CD4-positive, alpha-beta memory T cell (primary cell): ENCODE data around the gene STK38L. TPM values are rescaled to one million over a fixed set of nuclear protein-coding genes. Genes with fewer than 3 reads are reported as not detected.
A peak's percentile ranks its signal among the peaks of the same experiment; 100 is the strongest.

ENCODE experiments used
- CTCF ChIA-PET: fragments of 350-600 bp; sonication (Branson Sonifier 250); formaldehyde crosslinking; loops from one replicate; lab custom pipeline; 2021; ENCODE audit warnings: inconsistent platforms; ENCODE audit not compliant: partially characterized antibody; lab: Charles Lee
- POLR2A ChIA-PET: fragments of 350-600 bp; sonication (Branson Sonifier 250); formaldehyde crosslinking; loops from one replicate; lab custom pipeline; 2021; ENCODE audit not compliant: partially characterized antibody; lab: Charles Lee
- DNase-seq, 5 donors: peaks; one replicate each; pipeline versions ENCODE4 v3.0.0 to v3.0.0-alpha.2; 2020 to 2022; ENCODE audit warnings: mixed read lengths in 1 of 5
- H3K27ac ChIP-seq: one replicate; pipeline ENCODE4 v1.7.0; 2013; ENCODE audit warnings: low read depth, low read length
- H3K27me3 ChIP-seq: 2 replicates; pipeline ENCODE4 v1.7.0; 2013; ENCODE audit warnings: mild to moderate bottlenecking, low read length, moderate library complexity; ENCODE audit not compliant: insufficient read depth
- H3K36me3 ChIP-seq: 2 replicates; pipeline ENCODE4 v1.7.0; 2013; ENCODE audit warnings: mild to moderate bottlenecking, low read length, moderate library complexity; ENCODE audit not compliant: insufficient read depth
- H3K4me1 ChIP-seq: 2 replicates; pipeline ENCODE4 v1.7.0; 2013; ENCODE audit warnings: mild to moderate bottlenecking, low read length, moderate library complexity; ENCODE audit not compliant: insufficient read depth
- H3K4me3 ChIP-seq, 2 donors: one replicate each; pipeline ENCODE4 v1.7.0; 2013; ENCODE audit warnings: low read length in 2 of 2, mild to moderate bottlenecking in 1 of 2
- H3K9me3 ChIP-seq, 2 donors: one replicate each; pipeline ENCODE4 v1.7.0; 2013; ENCODE audit warnings: low read length in 2 of 2, control low read depth in 1 of 2; ENCODE audit not compliant: control insufficient read depth in 1 of 2
- H3K27ac Mint-ChIP-seq, 7 donors: one replicate each; pipeline ENCODE4 v1.8.0; 2020 to 2021; ENCODE audit warnings: mixed read lengths in 7 of 7, mild to moderate bottlenecking in 6 of 7, inconsistent platforms in 3 of 7, moderate library complexity in 3 of 7
- H3K27me3 Mint-ChIP-seq, 2 donors: one replicate each; pipeline ENCODE4 v1.8.0; 2020 to 2021; ENCODE audit warnings: mixed read lengths in 2 of 2
- H3K36me3 Mint-ChIP-seq, 2 donors: one replicate each; pipeline ENCODE4 v1.8.0; 2020 to 2021; ENCODE audit warnings: mixed read lengths in 2 of 2, inconsistent platforms in 1 of 2, mild to moderate bottlenecking in 1 of 2
- H3K4me1 Mint-ChIP-seq, 4 donors: one replicate each; pipeline ENCODE4 v1.8.0; 2020 to 2021; ENCODE audit warnings: mixed read lengths in 4 of 4, mild to moderate bottlenecking in 1 of 4
- H3K4me3 Mint-ChIP-seq, 8 donors: one replicate each; pipeline ENCODE4 v1.8.0; 2020 to 2021; ENCODE audit warnings: mixed read lengths in 8 of 8, mild to moderate bottlenecking in 7 of 8, moderate library complexity in 6 of 8, inconsistent platforms in 3 of 8
- H3K9me3 Mint-ChIP-seq, 8 donors: one replicate each; pipeline ENCODE4 v1.8.0; 2020 to 2021; ENCODE audit warnings: mixed read lengths in 8 of 8, mild to moderate bottlenecking in 5 of 8, inconsistent platforms in 3 of 8, moderate library complexity in 1 of 8
- intact Hi-C: fragments of 100-400 bp; cut with micrococcal nuclease; formaldehyde crosslinking; loops from one replicate; pipeline ENCODE4 v1.15.1; 2023
- polyA plus RNA-seq, 2 donors: library from polyadenylated mRNA; unstranded; fragments of 300-500 nt; fragmentation: Illumina TruSeq; gene quantifications; one replicate each; pipeline ENCODE4 v1.2.3, GENCODE V29; 2021
- total RNA-seq, 2 experiments: library from RNA; stranded (reverse); gene quantifications; one replicate each; pipeline ENCODE4 v1.2.3, GENCODE V29; 2021

STK38L gene
- total RNA-seq (10 to 100 TPM; 17.2 to 21.8 TPM), polyA plus RNA-seq (10 to 100 TPM in 1 of 2 donors, 1 to 10 TPM in 1; 8.4 to 13.3 TPM)

DNA sequence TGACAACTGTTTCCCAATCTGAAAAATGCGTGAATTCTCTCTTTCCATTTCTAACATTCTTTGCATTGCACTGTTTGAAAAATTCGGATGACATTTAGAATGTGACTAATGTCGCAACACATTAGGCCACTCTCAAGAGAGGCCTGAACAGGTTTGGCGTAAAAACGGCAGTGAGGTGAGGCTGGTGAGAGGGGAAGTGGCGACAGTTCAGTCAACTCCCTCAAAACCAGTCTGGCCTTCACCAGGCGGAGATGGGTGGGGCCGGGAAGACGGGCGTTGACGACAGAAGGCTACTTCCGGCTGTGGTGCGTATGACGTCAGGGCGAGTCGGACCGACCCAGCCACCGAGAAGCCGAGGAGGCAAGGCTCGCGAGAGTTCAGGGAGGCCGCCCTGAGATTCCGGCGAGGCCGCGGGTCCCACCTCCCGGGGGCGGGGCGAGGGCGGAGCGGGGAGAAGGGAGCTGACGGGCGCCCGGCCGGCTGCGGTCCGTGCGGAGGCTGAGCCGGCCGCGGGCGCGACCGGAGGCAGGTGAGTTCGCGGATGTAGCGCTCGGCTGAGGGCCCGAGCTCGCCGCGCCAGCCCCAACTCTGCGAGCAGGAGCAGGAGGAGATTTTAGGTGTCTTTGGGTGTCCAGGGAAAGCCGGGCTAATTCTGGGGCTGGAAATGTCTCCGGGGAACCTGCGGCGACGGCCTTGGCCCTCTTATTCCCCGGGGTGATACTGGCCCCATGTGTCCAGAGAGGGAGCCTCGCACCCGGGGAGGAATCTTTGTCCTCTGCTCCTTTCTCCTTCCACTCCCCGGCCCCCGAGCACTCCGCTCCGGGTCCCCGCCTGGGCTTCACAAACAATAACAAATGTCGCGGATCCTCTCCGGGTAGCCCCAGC, at the start of gene STK38L:
STK38L (plus strand) TSS at position 483 of the 885 bp plus-strand sequence. CDS start 53,435 bp downstream, outside the sequence.
- H3K36me3 Mint-ChIP-seq: peaks cover 11 to 13% of the 10 kb centered on the region in 2 donors
- peak within 1 kb of the TSS; percentile 77 for H3K27ac ChIP-seq
- peaks cover 27% of the 10 kb centered on the region for H3K4me1 ChIP-seq
- H3K27ac Mint-ChIP-seq: peak within 1 kb of the TSS; percentile 93 to 99 (median 99)
- peak within 1 kb of the TSS; percentile 85 to 87 for H3K4me3 ChIP-seq
- H3K9me3 ChIP-seq: no peaks in the 10 kb centered on the region
- peaks cover 0 to 3% (median 0%) of the 10 kb centered on the region in 8 donors for H3K9me3 Mint-ChIP-seq
- H3K4me3 Mint-ChIP-seq: peak within 1 kb of the TSS; percentile 97 to 99 (median 98)
- no peaks in the 10 kb centered on the region for H3K36me3 ChIP-seq
- peaks cover 32 to 58% (median 47%) of the 10 kb centered on the region in 4 donors for H3K4me1 Mint-ChIP-seq
- no peaks in the 10 kb centered on the region for H3K27me3 Mint-ChIP-seq
- POLR2A ChIA-PET: interaction anchor here (0.7 to 1.9 kb wide), 10 partner anchors 9 to 1130 kb away, joined by 3 to 7 read pairs (median 4); partner anchors contain the start of genes ITPR2 and MED21
- intact Hi-C loops: loop anchor here (1.0 to 10.0 kb wide), 7 partner anchors 61 to 466 kb away; partner anchors contain the start of genes FGFR1OP2, MED21, MRPS35 and PPFIBP1
- CTCF ChIA-PET: interaction anchor here (1.0 to 1.5 kb wide), 2 partner anchors 62 to 228 kb away, joined by 3 to 5 read pairs; no protein-coding TSS in a partner anchor
- DNase-seq: peak; percentile 95 to 97 (median 97)
- no peaks in the 10 kb centered on the region for H3K27me3 ChIP-seq

DNA sequence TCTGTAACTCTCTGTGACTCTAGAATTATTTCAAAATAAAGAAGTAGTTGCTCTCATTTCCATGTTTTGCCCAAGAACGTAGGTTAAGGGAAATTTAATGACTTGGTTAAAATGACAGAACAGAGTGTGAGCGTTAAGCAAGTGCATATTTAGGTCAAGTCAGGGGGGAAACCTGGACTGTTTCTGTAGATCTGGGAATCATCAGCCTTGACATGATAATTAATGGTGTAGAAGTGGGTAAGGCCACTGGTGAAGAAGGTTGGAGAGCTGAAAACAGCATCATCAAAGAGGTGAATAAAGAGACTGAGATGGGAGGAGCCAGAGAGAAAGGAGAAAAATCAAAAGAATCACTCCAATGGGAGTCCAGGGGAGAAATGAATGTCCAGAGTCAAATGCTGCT, 49.4 kb upstream of the STK38L start:
- intact Hi-C loops: no loop called here
- ChIA-PET CTCF (no interaction called here), POLR2A (no interaction called here)
- Histone ChIP-seq H3K9me3 (no peaks in the 10 kb centered on the region), H3K4me3 (no peak overlapping the region), H3K4me1 (no peaks in the 10 kb centered on the region), H3K27me3 (no peaks in the 10 kb centered on the region), H3K27ac (no peak overlapping the region), H3K36me3 (no peaks in the 10 kb centered on the region)
- H3K4me3 Mint-ChIP-seq: no peak overlapping the region
- no peaks in the 10 kb centered on the region for H3K36me3 Mint-ChIP-seq
- H3K27me3 Mint-ChIP-seq: no peaks in the 10 kb centered on the region
- peaks cover 0 to 2% (median 0%) of the 10 kb centered on the region in 8 donors for H3K9me3 Mint-ChIP-seq
- no peak for DNase-seq
- H3K27ac Mint-ChIP-seq: no peak overlapping the region
- no peaks in the 10 kb centered on the region for H3K4me1 Mint-ChIP-seq

DNA sequence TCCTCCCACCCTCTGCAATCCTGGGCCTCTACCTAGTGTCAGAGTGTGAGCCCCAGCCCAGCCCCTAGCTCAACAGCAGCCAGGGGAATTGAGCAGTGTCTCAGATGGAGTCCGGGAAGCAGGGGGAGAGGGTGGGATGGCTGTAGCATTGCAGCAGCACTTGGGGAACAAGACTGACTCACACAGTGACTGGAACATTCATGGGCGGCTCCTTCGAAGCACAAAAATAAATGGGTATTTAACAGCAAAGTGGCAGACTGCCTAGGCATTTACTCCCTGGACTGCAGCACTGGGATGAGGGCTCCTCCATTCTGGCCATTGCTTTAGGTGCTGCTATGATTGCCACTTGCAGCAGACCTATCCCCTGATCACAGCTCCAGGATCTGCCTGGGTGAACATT, 46.0 kb upstream of the STK38L start:
- Mint-ChIP-seq H3K4me3 (no peak overlapping the region), H3K36me3 (no peaks in the 10 kb centered on the region), H3K4me1 (no peaks in the 10 kb centered on the region), H3K27me3 (no peaks in the 10 kb centered on the region), H3K9me3 (peaks cover 0 to 2% (median 0%) of the 10 kb centered on the region in 8 donors), H3K27ac (peak overlapping the region in 1 of 7 donors; percentile 38)
- Histone ChIP-seq H3K27me3 (no peaks in the 10 kb centered on the region), H3K4me3 (no peak overlapping the region), H3K4me1 (no peaks in the 10 kb centered on the region), H3K9me3 (no peaks in the 10 kb centered on the region), H3K27ac (no peak overlapping the region), H3K36me3 (no peaks in the 10 kb centered on the region)
- intact Hi-C loops: no loop called here
- ChIA-PET CTCF (no interaction called here), POLR2A (no interaction called here)
- no peak for DNase-seq

DNA sequence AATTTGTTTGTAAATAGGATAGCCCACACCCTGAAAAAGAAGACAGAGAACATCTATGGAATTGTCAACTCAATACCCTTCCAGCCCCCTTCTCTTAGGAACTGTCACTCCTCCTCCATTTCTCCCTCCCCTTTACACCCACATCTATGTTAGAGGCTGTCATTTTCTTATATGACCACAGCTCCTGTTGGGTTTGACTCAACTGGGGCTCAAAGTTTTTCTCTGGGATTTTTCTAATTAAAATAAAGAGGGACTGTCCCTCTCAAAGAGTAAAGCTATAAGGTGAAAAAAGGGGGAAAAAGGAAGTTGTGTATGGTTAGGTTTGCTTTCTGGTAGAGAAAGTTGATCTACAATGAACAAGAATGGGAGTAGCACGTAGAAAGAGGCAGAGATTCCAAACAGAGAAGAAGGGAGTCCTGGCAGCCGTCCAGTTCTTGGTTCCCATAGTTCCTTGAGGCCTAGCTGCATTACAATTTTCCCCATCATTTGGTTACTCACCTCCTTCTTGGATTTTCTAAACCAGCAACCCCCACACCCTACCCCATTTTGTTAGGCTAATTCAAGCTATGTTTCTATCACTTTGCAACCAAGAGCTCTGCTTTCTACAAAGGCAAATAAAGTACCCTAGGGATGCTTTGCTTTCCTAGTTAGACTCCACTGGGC, 44.3 kb upstream of the STK38L start:
- no peaks in the 10 kb centered on the region for H3K4me1 ChIP-seq
- H3K4me3 Mint-ChIP-seq: no peak overlapping the region
- H3K27ac Mint-ChIP-seq: no peak overlapping the region
- POLR2A ChIA-PET: no interaction called here
- CTCF ChIA-PET: no interaction called here
- H3K36me3 ChIP-seq: no peaks in the 10 kb centered on the region
- no peak for DNase-seq
- H3K27me3 ChIP-seq: no peaks in the 10 kb centered on the region
- H3K27me3 Mint-ChIP-seq: no peaks in the 10 kb centered on the region
- H3K27ac ChIP-seq: no peak overlapping the region
- peaks cover 0 to 2% (median 0%) of the 10 kb centered on the region in 8 donors for H3K9me3 Mint-ChIP-seq
- H3K4me3 ChIP-seq: no peak overlapping the region
- intact Hi-C loops: no loop called here
- H3K4me1 Mint-ChIP-seq: no peaks in the 10 kb centered on the region
- H3K9me3 ChIP-seq: no peaks in the 10 kb centered on the region
- no peaks in the 10 kb centered on the region for H3K36me3 Mint-ChIP-seq

DNA sequence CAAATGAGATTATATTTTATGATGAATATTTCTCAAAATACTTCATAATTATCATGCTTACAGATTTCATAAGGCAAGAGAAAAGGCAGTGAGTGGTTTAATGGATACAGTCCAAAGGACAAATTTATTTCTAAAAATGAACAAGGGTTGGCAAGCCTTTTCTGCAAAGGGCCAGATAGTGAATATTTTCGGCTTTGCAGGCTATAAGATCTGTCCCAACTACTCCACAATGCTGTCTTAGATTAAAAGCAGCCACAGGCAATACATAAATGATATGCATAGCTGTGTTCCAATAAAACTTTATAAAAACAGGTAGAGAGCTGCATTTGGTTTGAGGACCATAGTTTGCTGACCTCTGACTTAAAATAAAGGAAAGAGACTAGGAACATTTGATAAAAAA, 42.9 kb upstream of the STK38L start:
- Histone ChIP-seq H3K4me3 (no peak overlapping the region), H3K4me1 (no peaks in the 10 kb centered on the region)

DNA sequence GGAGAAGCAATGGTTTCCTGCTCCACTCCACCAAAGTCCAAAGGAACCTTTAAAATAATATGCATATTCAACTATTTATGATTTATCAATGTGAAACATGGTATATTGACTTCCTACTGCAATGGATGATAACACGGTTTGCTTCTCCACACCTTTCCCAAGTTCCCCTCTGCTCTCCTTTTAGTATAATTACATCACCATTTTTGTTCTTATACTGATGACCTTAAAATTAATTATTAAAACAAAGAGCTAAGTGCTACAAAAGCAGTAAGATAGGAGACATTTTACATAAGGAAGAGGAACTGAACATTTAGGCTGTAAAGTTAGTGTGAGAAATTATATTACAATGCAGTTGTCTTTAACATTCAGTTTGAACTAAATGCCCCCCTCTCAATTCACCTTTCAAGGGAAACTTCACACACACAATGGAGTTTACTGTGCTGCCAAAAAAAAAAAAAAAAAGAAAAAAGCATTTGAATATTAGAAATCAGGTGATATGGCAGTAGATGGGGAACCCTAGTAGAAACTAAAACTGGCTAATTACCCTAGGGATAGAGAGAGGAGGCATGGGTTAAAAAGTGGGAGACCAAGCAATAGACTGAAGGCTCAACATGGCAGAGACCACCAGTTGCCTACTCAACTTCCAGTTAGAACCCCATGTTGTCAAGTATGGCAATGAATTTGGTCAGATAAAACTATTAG, 37.1 kb upstream of the STK38L start:
- H3K27ac Mint-ChIP-seq: no peak overlapping the region
- H3K27me3 Mint-ChIP-seq: no peaks in the 10 kb centered on the region
- H3K9me3 Mint-ChIP-seq: peaks cover 0 to 7% (median 3%) of the 10 kb centered on the region in 8 donors
- intact Hi-C loops: no loop called here
- no peak for DNase-seq
- H3K27ac ChIP-seq: no peak overlapping the region
- no peak overlapping the region for H3K4me3 Mint-ChIP-seq
- no peaks in the 10 kb centered on the region for H3K9me3 ChIP-seq
- H3K27me3 ChIP-seq: no peaks in the 10 kb centered on the region
- H3K36me3 Mint-ChIP-seq: no peaks in the 10 kb centered on the region
- H3K4me1 Mint-ChIP-seq: peaks cover 0 to 5% (median 0%) of the 10 kb centered on the region in 4 donors
- no peak overlapping the region for H3K4me3 ChIP-seq
- ChIA-PET POLR2A (no interaction called here), CTCF (no interaction called here)
- no peaks in the 10 kb centered on the region for H3K36me3 ChIP-seq
- H3K4me1 ChIP-seq: peaks cover 4% of the 10 kb centered on the region

More for the DNA sequence above, 42.9 kb upstream of the STK38L start:
- Mint-ChIP-seq H3K4me1 (no peaks in the 10 kb centered on the region), H3K9me3 (peaks cover 0 to 2% (median 0%) of the 10 kb centered on the region in 8 donors), H3K36me3 (no peaks in the 10 kb centered on the region), H3K4me3 (no peak overlapping the region), H3K27ac (no peak overlapping the region), H3K27me3 (no peaks in the 10 kb centered on the region)
- no peaks in the 10 kb centered on the region for H3K27me3 ChIP-seq
- ChIA-PET CTCF (no interaction called here), POLR2A (no interaction called here)
- H3K27ac ChIP-seq: no peak overlapping the region
- intact Hi-C loops: no loop called here
- no peaks in the 10 kb centered on the region for H3K9me3 ChIP-seq
- no peaks in the 10 kb centered on the region for H3K36me3 ChIP-seq
- no peak for DNase-seq
